Umbilical cord (tissue), 2 donors: ENCODE data around the gene TBC1D5. TPM values are rescaled to one million over a fixed set of nuclear protein-coding genes. Genes with fewer than 3 reads are reported as not detected.
"Not testable (repeated sequence)": the region's sequence is repeated elsewhere in the genome, so short reads cannot be mapped to it uniquely, and the experiment has no call there.

Experiments
- DNase-seq: peaks from one replicate; pipeline ENCODE4 v3.0.0-alpha.2; 2015; ENCODE audit warnings: low spot score
- total RNA-seq: library from RNA; depleted of rRNA; stranded (reverse); fragments of >200 nt; gene quantifications from one replicate; pipeline ENCODE4 v1.2.3, GENCODE V29; 2014; ENCODE audit warnings: low replicate concordance; ENCODE audit not compliant: insufficient read depth

Gene TBC1D5
- total RNA-seq, 1 donor from 2014 or later = 92.2 TPM

- no peak for DNase-seq
Observed at GRCh38 chr3:17749705-17750293, 7.4 kb upstream of the TBC1D5 start.

- no peak for DNase-seq
Observed at GRCh38 chr3:17749281-17749680, 6.8 kb upstream of the TBC1D5 start.

- DNase-seq = no peak
Observed at GRCh38 chr3:17747890-17748247, 5.4 kb upstream of the TBC1D5 start.

- no peak for DNase-seq
Observed at GRCh38 chr3:17747174-17747889, 4.9 kb upstream of the TBC1D5 start.

GRCh38 chr3:17745894-17746293, 3.5 kb upstream of the TBC1D5 start:
- DNase-seq = no peak

- DNase-seq = no peak
Observed at GRCh38 chr3:17745301-17745700, 2.9 kb upstream of the TBC1D5 start.

- no peak for DNase-seq
Observed at GRCh38 chr3:17744693-17745092, 2.3 kb upstream of the TBC1D5 start.

- DNase-seq = no peak
Observed at GRCh38 chr3:17743658-17743995, 1.2 kb upstream of the TBC1D5 start.

- DNase-seq = no peak
Observed at GRCh38 chr3:17742880-17743657, 638 bp upstream of the TBC1D5 start.

GRCh38 chr3:17741621-17742101, 770 bp downstream of the TBC1D5 start:
- DNase-seq = no peak

GRCh38 chr3:17740721-17741141, 1.7 kb downstream of the TBC1D5 start:
- DNase-seq = peak; percentile 43

- no peak for DNase-seq
Observed at GRCh38 chr3:17738921-17739320, 3.5 kb downstream of the TBC1D5 start.

GRCh38 chr3:17738219-17738618, 4.2 kb downstream of the TBC1D5 start:
- DNase-seq = no peak

- no peak for DNase-seq
Observed at GRCh38 chr3:17737591-17737990, 4.8 kb downstream of the TBC1D5 start.

GRCh38 chr3:17735362-17735761, 7.1 kb downstream of the TBC1D5 start:
- DNase-seq = not testable (repeated sequence)

GRCh38 chr3:17733768-17734167, 8.7 kb downstream of the TBC1D5 start:
- no peak for DNase-seq

GRCh38 chr3:17733215-17733614, 9.2 kb downstream of the TBC1D5 start:
- no peak for DNase-seq

- no peak for DNase-seq
Observed at GRCh38 chr3:17730318-17730967, 12.0 kb downstream of the TBC1D5 start.

GRCh38 chr3:17726313-17726712, 16.1 kb downstream of the TBC1D5 start:
- no peak for DNase-seq

GRCh38 chr3:17725844-17726243, 16.6 kb downstream of the TBC1D5 start:
- DNase-seq = not testable (repeated sequence)

- no peak for DNase-seq
Observed at GRCh38 chr3:17724948-17725347, 17.5 kb downstream of the TBC1D5 start.

- no peak for DNase-seq
Observed at GRCh38 chr3:17724122-17724521, 18.3 kb downstream of the TBC1D5 start.
